ENCODE results near the gene RAX.

RAX gene

GRCh38 chr18:59282341-59282740, 9.1 kb upstream of the RAX start:
- DNase-seq (ENCODE audit: low read depth in 1 of 2, low spot score in 1 of 2), result no peak
- TF ChIP-seq GABPA (IDR thresholded peaks at IDR 0.05; ENCODE audit: low read depth), result no peak
- TF ChIP-seq POLR2AphosphoS5 (IDR thresholded peaks at IDR 0.05; ENCODE audit: low read depth), result no peak
- TF ChIP-seq REST (IDR thresholded peaks at IDR 0.05; ENCODE audit: insufficient replicate concordance, low read depth), result no peak
- no peak for TF ChIP-seq SPI1 (IDR thresholded peaks at IDR 0.05; ENCODE audit: borderline replicate concordance, low read depth)
- TF ChIP-seq, protein P1, sequence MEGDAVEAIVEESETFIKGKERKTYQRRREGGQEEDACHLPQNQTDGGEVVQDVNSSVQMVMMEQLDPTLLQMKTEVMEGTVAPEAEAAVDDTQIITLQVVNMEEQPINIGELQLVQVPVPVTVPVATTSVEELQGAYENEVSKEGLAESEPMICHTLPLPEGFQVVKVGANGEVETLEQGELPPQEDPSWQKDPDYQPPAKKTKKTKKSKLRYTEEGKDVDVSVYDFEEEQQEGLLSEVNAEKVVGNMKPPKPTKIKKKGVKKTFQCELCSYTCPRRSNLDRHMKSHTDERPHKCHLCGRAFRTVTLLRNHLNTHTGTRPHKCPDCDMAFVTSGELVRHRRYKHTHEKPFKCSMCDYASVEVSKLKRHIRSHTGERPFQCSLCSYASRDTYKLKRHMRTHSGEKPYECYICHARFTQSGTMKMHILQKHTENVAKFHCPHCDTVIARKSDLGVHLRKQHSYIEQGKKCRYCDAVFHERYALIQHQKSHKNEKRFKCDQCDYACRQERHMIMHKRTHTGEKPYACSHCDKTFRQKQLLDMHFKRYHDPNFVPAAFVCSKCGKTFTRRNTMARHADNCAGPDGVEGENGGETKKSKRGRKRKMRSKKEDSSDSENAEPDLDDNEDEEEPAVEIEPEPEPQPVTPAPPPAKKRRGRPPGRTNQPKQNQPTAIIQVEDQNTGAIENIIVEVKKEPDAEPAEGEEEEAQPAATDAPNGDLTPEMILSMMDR (IDR thresholded peaks at IDR 0.05; ENCODE audit: insufficient read depth, low read length), result no peak
- Histone ChIP-seq H3K27me3 (ENCODE audit: insufficient read depth, poor library complexity, severe bottlenecking) (peaks cover 47% of the 10 kb centered on the region), H3K27ac (replicated peaks) (no peak overlapping the region), H3K4me3 (replicated peaks; ENCODE audit: insufficient read depth, low read length) (no peak overlapping the region)

DNA sequence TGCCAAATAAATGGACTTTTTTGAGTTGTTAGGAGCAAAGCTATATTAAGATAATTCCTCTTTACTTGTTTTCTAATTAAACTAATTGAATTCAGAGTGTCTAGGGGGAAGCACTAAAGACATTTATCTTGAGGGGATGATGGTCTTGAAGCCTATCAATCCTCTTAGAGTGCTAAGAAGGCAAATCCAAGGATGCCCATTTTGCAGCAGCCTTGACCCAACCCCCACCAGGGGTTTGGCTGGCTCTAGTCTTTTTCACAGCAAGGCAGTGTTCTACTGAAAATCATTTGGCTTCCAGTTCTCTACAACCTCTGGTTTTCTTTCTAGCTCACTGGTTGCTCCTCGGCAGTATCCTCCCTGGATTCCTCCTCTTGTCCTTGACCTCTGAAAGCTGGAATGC, 6.5 kb upstream of the RAX start:
- Histone ChIP-seq H3K4me3 (replicated peaks; ENCODE audit: insufficient read depth, low read length) (no peak overlapping the region), H3K27ac (replicated peaks) (no peak overlapping the region), H3K27me3 (ENCODE audit: insufficient read depth, poor library complexity, severe bottlenecking) (peaks cover 58% of the 10 kb centered on the region)
- DNase-seq (ENCODE audit: low read depth in 1 of 2, low spot score in 1 of 2), result no peak
- TF ChIP-seq GABPA (IDR thresholded peaks at IDR 0.05; ENCODE audit: low read depth) (no peak), REST (IDR thresholded peaks at IDR 0.05; ENCODE audit: insufficient replicate concordance, low read depth) (no peak)

DNA sequence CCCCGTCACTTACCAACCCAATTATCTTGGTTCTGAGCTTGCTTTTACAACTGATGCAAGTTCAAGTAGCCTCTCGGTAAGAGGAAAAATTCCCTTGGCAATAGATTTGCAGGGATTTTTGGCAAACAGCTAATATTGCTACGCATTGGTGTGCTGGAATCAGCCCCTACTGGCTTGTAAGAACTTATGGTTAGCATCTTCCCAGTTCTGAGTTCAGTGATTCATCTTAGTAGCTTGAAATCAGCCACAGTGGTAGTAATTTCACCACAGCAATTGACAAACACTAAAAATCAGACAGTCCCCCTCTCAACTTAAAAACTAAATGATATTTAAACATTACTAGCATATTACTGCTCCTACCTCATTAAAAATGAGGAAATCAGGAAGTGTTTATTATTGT, 5.9 kb upstream of the RAX start:
- DNase-seq (ENCODE audit: low read depth in 1 of 2, low spot score in 1 of 2), result no peak
- H3K4me3 ChIP-seq (replicated peaks; ENCODE audit: insufficient read depth, low read length), result no peak overlapping the region
- no peak overlapping the region for H3K27ac ChIP-seq (replicated peaks)
- peaks cover 63% of the 10 kb centered on the region for H3K27me3 ChIP-seq (ENCODE audit: insufficient read depth, poor library complexity, severe bottlenecking)
- TF ChIP-seq POLR2AphosphoS5 (IDR thresholded peaks at IDR 0.05; ENCODE audit: low read depth) (no peak), SPI1 (IDR thresholded peaks at IDR 0.05; ENCODE audit: borderline replicate concordance, low read depth) (no peak), REST (IDR thresholded peaks at IDR 0.05; ENCODE audit: insufficient replicate concordance, low read depth) (no peak), GABPA (IDR thresholded peaks at IDR 0.05; ENCODE audit: low read depth) (no peak)
- TF ChIP-seq, protein P1 (IDR thresholded peaks at IDR 0.05; ENCODE audit: insufficient read depth, low read length), result no peak

DNA sequence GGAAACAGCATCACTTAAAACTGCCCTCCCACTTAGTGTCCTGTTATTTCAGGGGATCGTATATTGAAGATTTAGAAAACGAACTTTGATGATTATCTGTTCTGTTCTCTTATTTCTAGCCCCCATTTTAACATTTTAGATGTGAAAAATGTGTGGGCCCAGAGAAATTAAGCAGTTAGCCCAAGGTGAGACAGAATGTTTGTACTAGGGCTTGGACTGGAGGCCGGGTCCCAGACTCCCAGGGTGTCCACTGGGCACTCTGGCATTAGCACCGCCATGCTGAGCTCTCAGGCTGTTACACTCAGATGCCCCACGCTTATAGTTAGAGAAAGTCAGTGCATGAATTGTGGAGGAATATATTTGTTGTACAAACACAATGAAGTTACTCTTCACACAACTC, 5.5 kb upstream of the RAX start:
- Histone ChIP-seq H3K27ac (replicated peaks) (no peak overlapping the region), H3K27me3 (ENCODE audit: insufficient read depth, poor library complexity, severe bottlenecking) (peaks cover 65% of the 10 kb centered on the region), H3K4me3 (replicated peaks; ENCODE audit: insufficient read depth, low read length) (no peak overlapping the region)
- TF ChIP-seq GABPA (IDR thresholded peaks at IDR 0.05; ENCODE audit: low read depth) (no peak), SPI1 (IDR thresholded peaks at IDR 0.05; ENCODE audit: borderline replicate concordance, low read depth) (no peak), POLR2AphosphoS5 (IDR thresholded peaks at IDR 0.05; ENCODE audit: low read depth) (no peak), REST (IDR thresholded peaks at IDR 0.05; ENCODE audit: insufficient replicate concordance, low read depth) (no peak)
- TF ChIP-seq, protein P1 (IDR thresholded peaks at IDR 0.05; ENCODE audit: insufficient read depth, low read length), result no peak
- no peak for DNase-seq (ENCODE audit: low read depth in 1 of 2, low spot score in 1 of 2)
